Fibroblast of the aortic adventitia (primary cell): ENCODE measurements around the gene MROH9. TPM values are rescaled to one million over a fixed set of nuclear protein-coding genes. Genes with fewer than 3 reads are reported as not detected.
"Not testable (repeated sequence)": the region's sequence is repeated elsewhere in the genome, so short reads cannot be mapped to it uniquely, and the experiment has no call there.

ENCODE experiments used
- DNase-seq: peaks from one replicate; pipeline ENCODE4 v3.0.0-alpha.2; 2010; ENCODE audit warnings: low read depth
- H3K4me3 ChIP-seq: 2 replicates; pipeline ENCODE4 v1.5.1; 2011; ENCODE audit warnings: low read depth, mild to moderate bottlenecking, control low read depth, low read length, moderate library complexity
- CTCF ChIP-seq: IDR thresholded peaks from 2 replicates; pipeline ENCODE4 v1.5.1; 2011; ENCODE audit warnings: mild to moderate bottlenecking, low read length, control low read depth, inconsistent platforms; ENCODE audit not compliant: insufficient read depth
- total RNA-seq: library from RNA; depleted of rRNA; stranded (reverse); fragments of >200 nt; gene quantifications from 2 replicates; pipeline ENCODE4 v1.2.3, GENCODE V29; 2012; ENCODE audit warnings: low replicate concordance

The MROH9 gene
- total RNA-seq, 1 donor: 0.27 TPM

DNA sequence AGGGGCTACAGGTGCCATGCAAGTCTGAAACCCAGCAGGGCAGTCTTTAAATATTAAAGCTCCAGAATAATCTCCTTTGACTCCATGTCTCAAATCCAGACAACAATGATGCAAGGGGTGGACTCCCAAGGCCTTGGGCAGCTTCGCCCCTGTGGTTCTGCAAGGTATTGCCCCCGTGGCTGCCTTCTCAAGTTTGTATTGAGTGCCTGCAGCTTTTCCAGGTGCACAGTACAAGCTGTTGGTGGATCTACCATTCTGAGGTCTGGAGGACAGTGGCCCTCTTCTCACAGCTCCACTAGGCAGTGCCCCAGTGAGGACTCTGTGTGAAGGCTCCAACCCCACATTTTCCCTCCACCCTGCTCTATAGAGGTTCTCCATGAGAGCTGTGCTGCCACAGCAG lies 3.7 kb upstream of the MROH9 start:
- no peak overlapping the region for H3K4me3 ChIP-seq
- no peak for TF ChIP-seq CTCF
- no peak for DNase-seq

DNA sequence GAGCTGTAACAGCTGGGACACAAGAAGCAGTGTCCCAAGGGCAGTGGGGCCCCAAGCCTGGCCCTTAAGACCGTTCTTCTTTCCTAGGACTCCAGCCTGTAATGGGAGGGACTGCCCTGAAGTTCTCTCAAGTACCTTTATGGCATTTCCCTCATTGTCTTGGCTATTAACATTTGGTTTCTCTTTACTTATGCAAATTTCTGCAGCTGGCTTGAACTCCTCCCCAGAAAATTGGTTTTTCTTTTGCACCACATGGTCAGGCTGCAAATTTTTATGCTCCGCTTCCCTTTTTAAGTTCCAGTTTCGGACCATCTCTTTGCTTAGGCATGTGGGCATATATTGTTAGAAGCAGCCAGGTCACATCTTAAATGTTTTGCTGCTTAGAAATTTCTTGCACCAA lies 3.1 kb upstream of the MROH9 start:
- DNase-seq: no peak
- TF ChIP-seq CTCF: no peak

GRCh38 chr1:170938281-170938680 lies 2.9 kb downstream of the MROH9 start:
- no peak overlapping the region for H3K4me3 ChIP-seq
- TF ChIP-seq CTCF: no peak
- DNase-seq: no peak

More for the DNA sequence above, 3.1 kb upstream of the MROH9 start:
- H3K4me3 ChIP-seq: no peak overlapping the region

DNA sequence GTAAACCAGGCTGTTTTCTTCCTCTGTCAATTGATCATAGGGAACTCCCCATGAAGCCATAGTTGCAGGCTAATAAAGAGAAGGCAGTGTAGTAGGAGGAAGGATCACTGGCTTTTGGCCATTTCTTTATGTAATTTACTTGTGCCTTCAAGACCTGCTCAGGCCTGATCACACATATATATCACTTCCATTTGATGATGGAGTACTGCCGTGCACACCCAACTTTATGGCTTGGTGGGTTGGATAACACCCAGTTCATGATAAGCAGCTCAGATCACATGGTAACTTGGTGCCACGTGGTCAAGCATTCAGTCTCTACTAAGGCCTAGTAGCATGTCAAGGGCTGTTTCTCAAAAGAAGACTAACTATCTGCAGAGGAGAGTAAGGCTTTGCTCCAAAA lies 4.1 kb downstream of the MROH9 start:
- TF ChIP-seq CTCF: no peak
- no peak overlapping the region for H3K4me3 ChIP-seq
- DNase-seq: no peak

DNA sequence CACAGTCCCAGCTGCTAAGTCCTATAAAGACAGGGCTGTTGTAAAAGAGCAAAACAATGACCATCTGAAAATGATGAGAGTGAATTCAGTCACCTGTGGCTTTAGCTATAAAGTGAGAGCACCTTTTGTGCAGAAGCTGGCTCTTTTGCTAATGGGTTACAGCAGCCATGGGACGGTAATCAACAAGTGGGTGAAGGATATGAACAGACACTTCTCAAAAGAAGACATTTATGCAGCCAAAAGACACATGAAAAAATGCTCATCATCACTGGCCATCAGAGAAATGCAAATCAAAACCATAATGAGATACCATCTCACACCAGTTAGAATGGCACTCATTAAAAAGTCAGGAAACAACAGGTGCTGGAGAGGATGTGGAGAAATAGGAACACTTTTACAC lies 16.4 kb downstream of the MROH9 start:
- not testable (repeated sequence) for DNase-seq, H3K4me3 ChIP-seq

- peak; percentile 27 for DNase-seq
- no peak for TF ChIP-seq CTCF
- H3K4me3 ChIP-seq: no peak overlapping the region
Observed at GRCh38 chr1:170959385-170959784, 24.1 kb downstream of the MROH9 start.

- no peak overlapping the region for H3K4me3 ChIP-seq
- no peak for TF ChIP-seq CTCF
- no peak for DNase-seq
Observed at GRCh38 chr1:170964506-170964905, 29.2 kb downstream of the MROH9 start.
